Lower leg skin (tissue), 3 donors: ENCODE results near the gene APBB2.

Source experiments
- POLR2A ChIP-seq, 2 donors: fragments of 450-650 bp; IDR thresholded peaks; one replicate each; pipeline ENCODE4 v1.6.1; 2016 to 2017; ENCODE audit warnings: antibody characterized with exemption in 2 of 2, mild to moderate bottlenecking in 1 of 2, moderate library complexity in 1 of 2
- TF ChIP-seq, protein P1 (sequence below), 3 donors: fragments of 450-650 bp; IDR thresholded peaks; one replicate each; pipeline ENCODE4 v1.5.1; 2016; ENCODE audit warnings: antibody characterized with exemption in 3 of 3, mild to moderate bottlenecking in 3 of 3, moderate library complexity in 2 of 3

DNA sequence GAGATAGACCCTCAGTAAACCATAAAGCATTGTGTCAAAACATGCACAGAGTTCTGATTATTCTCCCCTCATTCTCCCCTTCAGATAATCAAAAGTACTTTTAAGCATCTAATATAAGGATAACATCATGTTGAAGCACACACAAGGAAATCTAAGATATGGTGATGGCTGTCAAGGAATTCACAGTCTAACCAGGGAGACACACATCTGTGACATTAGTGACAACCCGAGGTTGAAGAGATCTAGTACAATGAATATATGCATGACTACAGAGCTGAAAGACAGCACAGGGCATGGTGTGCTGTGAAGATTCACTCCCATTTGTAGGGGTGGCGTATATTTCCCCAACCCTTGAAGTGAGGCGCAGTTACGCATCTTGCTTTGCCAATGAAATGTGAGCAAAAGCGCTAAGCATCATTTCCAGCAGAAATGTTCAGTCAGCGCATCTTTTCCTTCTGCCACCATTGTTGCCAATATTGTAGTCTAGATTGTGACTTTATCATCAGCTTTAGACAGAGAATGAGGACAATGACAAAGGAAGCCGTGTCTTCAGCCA is 342.6 kb downstream of the APBB2 start:
- TF ChIP-seq, protein P1, sequence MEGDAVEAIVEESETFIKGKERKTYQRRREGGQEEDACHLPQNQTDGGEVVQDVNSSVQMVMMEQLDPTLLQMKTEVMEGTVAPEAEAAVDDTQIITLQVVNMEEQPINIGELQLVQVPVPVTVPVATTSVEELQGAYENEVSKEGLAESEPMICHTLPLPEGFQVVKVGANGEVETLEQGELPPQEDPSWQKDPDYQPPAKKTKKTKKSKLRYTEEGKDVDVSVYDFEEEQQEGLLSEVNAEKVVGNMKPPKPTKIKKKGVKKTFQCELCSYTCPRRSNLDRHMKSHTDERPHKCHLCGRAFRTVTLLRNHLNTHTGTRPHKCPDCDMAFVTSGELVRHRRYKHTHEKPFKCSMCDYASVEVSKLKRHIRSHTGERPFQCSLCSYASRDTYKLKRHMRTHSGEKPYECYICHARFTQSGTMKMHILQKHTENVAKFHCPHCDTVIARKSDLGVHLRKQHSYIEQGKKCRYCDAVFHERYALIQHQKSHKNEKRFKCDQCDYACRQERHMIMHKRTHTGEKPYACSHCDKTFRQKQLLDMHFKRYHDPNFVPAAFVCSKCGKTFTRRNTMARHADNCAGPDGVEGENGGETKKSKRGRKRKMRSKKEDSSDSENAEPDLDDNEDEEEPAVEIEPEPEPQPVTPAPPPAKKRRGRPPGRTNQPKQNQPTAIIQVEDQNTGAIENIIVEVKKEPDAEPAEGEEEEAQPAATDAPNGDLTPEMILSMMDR (IDR thresholded peaks at IDR 0.05): no peak
- TF ChIP-seq POLR2A (IDR thresholded peaks at IDR 0.05): no peak
